Heart left ventricle (tissue), 13 donors: ENCODE measurements around the gene TRDN.

Source experiments
- POLR2A ChIP-seq, 2 donors: fragments of 450-650 bp; IDR thresholded peaks; one replicate each; pipeline ENCODE4 v1.6.1; 2017; ENCODE audit warnings: antibody characterized with exemption in 2 of 2, mild to moderate bottlenecking in 2 of 2, moderate library complexity in 2 of 2
- TF ChIP-seq, protein P1 (sequence below), 12 donors: fragments of 200-600 bp; sonication (generic) in 4 of 12; IDR thresholded peaks; one replicate each; pipeline versions ENCODE4 v1.5.0 to v1.8.0; 2018 to 2022; ENCODE audit warnings: antibody characterized with exemption in 12 of 12, mild to moderate bottlenecking in 5 of 12
- donor health status: ischemic (EF 13 %, LVEDD 7.1; RV severe dilation, severe dysfunction).
- donor health status: DM: no; HTN: yes; CAD: no.
- donor health status: DM: no; HTN: no; CAD: no.
- donor health status: ischemic (EF 25% LVEDD 6.9; RV normal size, moderate dysfunction).
- donor health status: ischemic (EF 25% LVEDD 5.7; RV mildly dilated, moderate dysfunction).
- donor health status: ischemic (EF 35%, LVEDD 5.7; RV mildly dilated, moderate dysfunction).
- donor health status: nonischemic (EF 11% LVEDD 7.7; RV severe dilation, severe dysfunction).
- donor health status: DM: yes; HTN: yes; CAD: no.
- donor health status: PGD.
- donor health status: ischemic (EF 29% LVEDD 5.4; RV normal size, mild dysfunction).
- donor health status: nonischemic (EF 23%, LVEDD 6.1; RV moderate dilation, normal function).

- TF ChIP-seq, protein P1, sequence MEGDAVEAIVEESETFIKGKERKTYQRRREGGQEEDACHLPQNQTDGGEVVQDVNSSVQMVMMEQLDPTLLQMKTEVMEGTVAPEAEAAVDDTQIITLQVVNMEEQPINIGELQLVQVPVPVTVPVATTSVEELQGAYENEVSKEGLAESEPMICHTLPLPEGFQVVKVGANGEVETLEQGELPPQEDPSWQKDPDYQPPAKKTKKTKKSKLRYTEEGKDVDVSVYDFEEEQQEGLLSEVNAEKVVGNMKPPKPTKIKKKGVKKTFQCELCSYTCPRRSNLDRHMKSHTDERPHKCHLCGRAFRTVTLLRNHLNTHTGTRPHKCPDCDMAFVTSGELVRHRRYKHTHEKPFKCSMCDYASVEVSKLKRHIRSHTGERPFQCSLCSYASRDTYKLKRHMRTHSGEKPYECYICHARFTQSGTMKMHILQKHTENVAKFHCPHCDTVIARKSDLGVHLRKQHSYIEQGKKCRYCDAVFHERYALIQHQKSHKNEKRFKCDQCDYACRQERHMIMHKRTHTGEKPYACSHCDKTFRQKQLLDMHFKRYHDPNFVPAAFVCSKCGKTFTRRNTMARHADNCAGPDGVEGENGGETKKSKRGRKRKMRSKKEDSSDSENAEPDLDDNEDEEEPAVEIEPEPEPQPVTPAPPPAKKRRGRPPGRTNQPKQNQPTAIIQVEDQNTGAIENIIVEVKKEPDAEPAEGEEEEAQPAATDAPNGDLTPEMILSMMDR (IDR thresholded peaks at IDR 0.05) = no peak
- TF ChIP-seq POLR2A (IDR thresholded peaks at IDR 0.05) = no peak
These were observed 304.7 kb downstream of the TRDN start for GRCh38 chr6:123332070-123332469.
